Measurements from ENCODE around the gene RBM46.

- TF ChIP-seq REST (IDR thresholded peaks at IDR 0.05; ENCODE audit: low read depth) (no peak), YY1 (IDR thresholded peaks at IDR 0.05; ENCODE audit: low read depth) (no peak), NFIC (IDR thresholded peaks at IDR 0.05) (no peak), RAD21 (IDR thresholded peaks at IDR 0.05; ENCODE audit: low read depth) (no peak)
Observed at GRCh38 chr4:154741131-154741665, 39.9 kb upstream of the RBM46 start.

Data from Ishikawa (cell line).